Tibial nerve (tissue), 4 donors: ENCODE measurements around the gene CPNE4.

Source experiments
- CTCF ChIP-seq, 5 experiments: fragments of 200-600 bp in 3 of 5; fragments of 450-650 bp in 2 of 5; sonication (generic) in 3 of 5; IDR thresholded peaks; one replicate each; pipeline ENCODE4 v1.5.1; 2016 to 2019; ENCODE audit warnings: antibody characterized with exemption in 5 of 5, mild to moderate bottlenecking in 3 of 5, moderate library complexity in 2 of 5
- EP300 ChIP-seq, 2 donors: sonication (generic); formaldehyde crosslinking; IDR thresholded peaks; one replicate each; pipeline ENCODE4 v1.6.1; 2017; ENCODE audit warnings: antibody characterized with exemption in 2 of 2, mild to moderate bottlenecking in 1 of 2

DNA sequence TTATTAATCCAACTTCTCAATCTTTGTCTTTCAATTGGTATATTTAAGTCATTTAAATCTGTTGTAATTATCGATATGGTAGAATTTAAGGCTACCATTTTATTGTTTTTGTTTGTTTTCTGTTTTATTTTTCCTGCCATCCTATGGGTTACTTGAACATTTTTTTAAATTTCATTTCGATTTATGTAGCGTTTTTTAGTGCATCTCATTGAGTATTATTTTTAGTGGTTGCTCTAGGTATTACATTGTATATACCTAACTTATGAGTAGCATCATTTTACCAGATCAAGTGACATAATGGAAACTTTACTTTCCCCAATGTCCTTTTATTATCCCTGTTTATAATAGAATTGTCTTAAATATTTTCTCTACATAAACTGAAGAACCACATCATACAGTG is 284.6 kb downstream of the CPNE4 start:
- no peak for TF ChIP-seq CTCF (IDR thresholded peaks at IDR 0.05)
- TF ChIP-seq EP300 (IDR thresholded peaks at IDR 0.05), result no peak
